IPS-15b (cell line): ENCODE data around the gene CST9.

Experiments used
- H3K27me3 ChIP-seq: one replicate; pipeline ENCODE4 v1.6.1; 2013; ENCODE audit warnings: low read length; ENCODE audit not compliant: control insufficient read depth, insufficient read depth
- H3K36me3 ChIP-seq: one replicate; pipeline ENCODE4 v1.6.1; 2013; ENCODE audit warnings: low read length; ENCODE audit not compliant: control insufficient read depth, insufficient read depth
- H3K4me1 ChIP-seq: one replicate; pipeline ENCODE4 v1.6.1; 2013; ENCODE audit warnings: mild to moderate bottlenecking, low read length; ENCODE audit not compliant: control insufficient read depth, insufficient read depth
- H3K4me3 ChIP-seq: one replicate; pipeline ENCODE4 v1.5.1; 2013; ENCODE audit warnings: low read depth, low read length
- H3K9ac ChIP-seq: one replicate; pipeline ENCODE4 v1.6.1; 2013; ENCODE audit warnings: low read depth, mild to moderate bottlenecking, low read length
- H3K9me3 ChIP-seq: one replicate; pipeline ENCODE4 v1.6.1; 2013; ENCODE audit warnings: mild to moderate bottlenecking, low read length; ENCODE audit not compliant: control insufficient read depth, insufficient read depth

Gene CST9

DNA sequence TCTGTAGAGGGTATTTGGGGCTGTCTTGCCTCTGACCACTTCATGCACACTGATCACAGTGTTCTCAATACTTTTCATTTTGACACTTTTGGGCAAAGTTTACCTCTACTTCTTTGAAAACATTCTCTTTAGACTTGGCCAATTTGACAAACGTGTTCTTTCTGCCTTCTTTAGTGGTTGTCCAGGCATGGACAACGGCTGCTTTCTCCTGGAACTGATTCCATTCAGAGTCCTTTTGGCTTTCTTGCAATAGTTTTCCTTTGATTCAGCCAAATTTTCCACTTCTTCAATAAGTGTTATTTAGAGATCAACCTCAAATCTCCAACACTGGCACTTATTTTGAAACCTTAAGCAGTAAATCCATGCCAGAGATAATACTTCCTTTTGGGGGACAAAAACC, 6.7 kb upstream of the CST9 start:
- H3K36me3 ChIP-seq: no peaks in the 10 kb centered on the region
- H3K9ac ChIP-seq: no peak overlapping the region
- H3K9me3 ChIP-seq: no peaks in the 10 kb centered on the region
- H3K4me1 ChIP-seq: peaks cover 2% of the 10 kb centered on the region
- no peaks in the 10 kb centered on the region for H3K27me3 ChIP-seq
- H3K4me3 ChIP-seq: no peak overlapping the region

DNA sequence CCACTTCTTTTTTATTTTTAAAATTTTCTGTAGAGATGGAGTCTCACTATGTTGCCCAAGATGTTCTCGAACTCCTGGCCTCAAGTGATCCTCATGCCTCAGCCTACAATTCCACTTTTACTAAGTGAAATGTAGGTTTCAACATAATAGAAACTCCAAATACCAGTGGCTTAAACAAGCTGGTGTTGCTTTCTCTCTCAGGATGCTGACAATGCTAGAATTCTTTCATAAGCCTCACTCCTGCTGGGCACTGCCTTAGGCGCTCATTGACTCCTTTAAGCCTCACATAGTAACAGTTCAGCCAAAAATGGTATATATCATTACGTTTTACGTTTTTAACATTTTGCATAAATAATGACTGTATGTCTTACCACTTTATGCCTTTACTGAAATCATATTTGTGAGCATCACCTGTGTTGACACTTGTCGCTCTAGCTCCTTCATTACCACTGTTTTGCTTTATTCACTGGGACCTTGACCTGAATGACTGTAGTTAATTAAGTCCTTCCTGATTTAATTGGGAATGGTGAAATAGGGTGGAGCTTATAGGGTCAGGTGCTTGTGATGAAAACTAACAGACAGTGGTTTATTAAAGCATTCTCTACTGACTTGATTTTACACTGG, 3.9 kb upstream of the CST9 start:
- H3K9me3 ChIP-seq: no peaks in the 10 kb centered on the region
- H3K36me3 ChIP-seq: no peaks in the 10 kb centered on the region
- H3K4me1 ChIP-seq: peaks cover 2% of the 10 kb centered on the region
- H3K9ac ChIP-seq: no peak overlapping the region
- H3K27me3 ChIP-seq: peaks cover 9% of the 10 kb centered on the region
- H3K4me3 ChIP-seq: no peak overlapping the region

DNA sequence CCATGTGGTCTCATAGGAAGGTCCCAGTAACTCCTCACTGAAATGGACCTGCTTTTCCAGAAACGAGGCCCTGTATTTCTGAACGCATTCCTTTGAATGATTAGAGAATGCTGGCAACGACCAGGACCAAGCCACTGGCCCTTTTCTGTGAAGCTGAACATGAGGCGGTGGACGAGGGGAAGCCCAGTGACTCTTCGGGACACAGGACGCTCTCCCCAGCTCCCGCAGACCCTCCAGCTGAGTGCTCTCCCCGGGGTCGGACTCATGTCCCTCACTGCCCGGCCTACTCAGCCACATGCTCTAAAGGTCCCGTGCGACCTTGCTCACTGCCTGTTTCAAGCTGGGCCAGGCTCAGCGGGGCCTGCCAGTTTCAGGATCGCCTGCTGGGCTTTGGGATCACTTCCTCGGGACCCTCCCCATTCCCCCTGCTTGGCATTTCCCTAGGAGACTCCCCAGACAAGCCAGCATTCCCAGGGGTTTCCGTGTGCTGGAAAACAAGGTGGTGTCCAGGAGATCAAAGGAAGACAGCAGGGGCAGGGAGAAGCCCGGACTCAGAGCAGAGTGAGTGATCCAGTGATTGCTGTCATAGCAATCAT, 2.6 kb upstream of the CST9 start:
- Histone ChIP-seq H3K4me3 (no peak overlapping the region), H3K36me3 (no peaks in the 10 kb centered on the region), H3K9me3 (no peaks in the 10 kb centered on the region), H3K27me3 (peaks cover 10% of the 10 kb centered on the region), H3K4me1 (peaks cover 2% of the 10 kb centered on the region), H3K9ac (no peak overlapping the region)

DNA sequence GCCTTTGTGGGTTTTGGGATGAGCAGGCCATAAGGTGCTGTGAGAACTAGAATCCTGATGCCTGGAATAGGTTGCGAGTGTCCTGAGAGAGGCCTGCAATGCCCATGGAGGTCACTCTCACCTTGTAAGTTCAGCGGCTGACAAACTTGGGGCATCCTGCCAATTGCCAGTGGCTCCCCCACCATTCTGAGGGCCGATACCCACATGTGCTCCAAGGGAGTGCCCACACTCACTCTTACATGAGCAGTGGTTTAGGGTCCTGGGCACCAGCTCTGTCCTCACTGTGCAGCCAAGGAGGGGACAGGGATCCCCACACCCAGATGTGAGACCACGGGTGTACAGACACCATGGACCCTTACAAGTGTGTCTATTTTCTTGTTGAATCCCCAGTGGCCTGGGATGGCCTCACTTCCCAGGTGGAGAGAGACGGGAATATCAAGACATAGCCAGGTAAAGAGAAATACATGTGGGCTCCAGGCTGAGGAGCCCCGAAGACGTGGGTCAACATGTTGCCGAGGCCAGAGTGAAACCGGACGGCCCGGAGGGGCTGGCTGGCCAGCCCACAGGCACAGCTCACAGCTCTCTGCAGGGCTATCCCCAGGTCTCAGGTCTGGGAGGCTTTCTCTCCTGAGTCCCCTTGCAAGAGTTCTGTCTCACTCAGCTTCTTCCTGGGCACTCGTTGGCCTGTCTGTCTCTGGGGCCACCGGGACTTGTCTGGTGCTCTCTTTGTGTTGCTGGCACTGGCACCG, 2.0 kb upstream of the CST9 start:
- Histone ChIP-seq H3K4me3 (no peak overlapping the region), H3K4me1 (peaks cover 2% of the 10 kb centered on the region), H3K9ac (no peak overlapping the region), H3K9me3 (no peaks in the 10 kb centered on the region), H3K36me3 (no peaks in the 10 kb centered on the region), H3K27me3 (peaks cover 10% of the 10 kb centered on the region)

DNA sequence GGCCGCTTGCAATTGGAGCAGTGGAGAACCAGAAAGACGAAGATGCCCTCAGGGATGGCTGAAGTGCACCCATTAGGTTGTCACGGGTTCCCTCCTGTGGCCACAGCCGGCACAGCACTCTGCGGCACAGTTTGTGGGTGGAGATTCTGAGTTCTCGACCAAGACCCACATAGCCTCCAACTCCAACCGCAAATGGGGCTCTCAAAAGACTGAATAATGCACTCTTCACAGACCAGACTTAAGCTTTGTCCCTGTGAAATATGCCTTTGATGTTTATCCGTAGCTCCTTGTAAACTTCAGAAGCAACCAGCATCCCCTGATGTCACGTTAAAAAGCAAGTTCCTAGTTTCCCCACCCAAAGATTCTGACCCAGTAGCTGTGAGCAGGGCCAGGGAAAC, 934 bp upstream of the CST9 start:
- no peak overlapping the region for H3K9ac ChIP-seq
- H3K36me3 ChIP-seq: no peaks in the 10 kb centered on the region
- H3K27me3 ChIP-seq: peaks cover 10% of the 10 kb centered on the region
- H3K4me1 ChIP-seq: peaks cover 2% of the 10 kb centered on the region
- no peak overlapping the region for H3K4me3 ChIP-seq
- no peaks in the 10 kb centered on the region for H3K9me3 ChIP-seq

DNA sequence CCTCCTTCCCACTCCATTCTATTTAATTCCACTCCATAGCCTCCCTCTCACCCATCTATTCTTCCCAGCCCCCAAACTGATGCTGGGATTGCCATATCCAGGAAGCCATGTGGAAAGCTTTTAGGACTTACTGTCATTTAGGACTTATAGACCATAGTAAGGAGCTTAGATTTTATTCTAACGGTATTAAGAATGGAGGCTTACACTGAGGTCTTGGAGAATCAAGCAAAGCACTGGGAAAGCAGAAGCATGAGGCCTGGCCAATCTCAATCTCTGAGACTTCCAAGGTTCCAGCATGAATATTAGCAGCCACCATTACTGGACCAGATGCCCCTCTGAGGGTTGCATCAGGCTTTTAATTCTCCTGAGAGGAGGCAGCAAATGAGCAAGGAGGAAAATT, 1.4 kb downstream of the CST9 start:
- Histone ChIP-seq H3K36me3 (no peaks in the 10 kb centered on the region), H3K9ac (no peak overlapping the region), H3K27me3 (peaks cover 10% of the 10 kb centered on the region), H3K4me3 (no peak overlapping the region), H3K4me1 (no peaks in the 10 kb centered on the region), H3K9me3 (no peaks in the 10 kb centered on the region)

DNA sequence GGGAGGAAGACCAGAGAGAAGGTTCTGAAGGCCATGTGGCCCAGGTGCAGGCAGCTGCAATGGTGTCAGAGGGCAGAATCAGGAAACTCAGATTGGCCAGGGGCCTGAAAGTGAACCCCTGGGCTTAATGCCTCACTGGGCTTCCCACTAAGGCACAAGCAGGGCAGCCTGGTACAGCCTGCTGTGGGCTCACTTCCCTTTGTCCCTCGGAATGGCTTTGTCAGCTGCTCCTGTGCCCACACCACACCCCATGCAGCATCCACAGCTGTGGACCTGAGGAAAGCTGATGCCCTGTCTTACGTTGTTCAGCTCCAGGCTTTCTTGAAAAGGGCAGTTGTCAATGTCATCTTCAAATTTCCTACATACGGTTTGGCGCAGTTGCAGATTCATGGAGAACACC, 2.4 kb downstream of the CST9 start:
- Histone ChIP-seq H3K36me3 (no peaks in the 10 kb centered on the region), H3K27me3 (peaks cover 10% of the 10 kb centered on the region), H3K4me1 (no peaks in the 10 kb centered on the region), H3K9me3 (no peaks in the 10 kb centered on the region), H3K4me3 (no peak overlapping the region), H3K9ac (no peak overlapping the region)

DNA sequence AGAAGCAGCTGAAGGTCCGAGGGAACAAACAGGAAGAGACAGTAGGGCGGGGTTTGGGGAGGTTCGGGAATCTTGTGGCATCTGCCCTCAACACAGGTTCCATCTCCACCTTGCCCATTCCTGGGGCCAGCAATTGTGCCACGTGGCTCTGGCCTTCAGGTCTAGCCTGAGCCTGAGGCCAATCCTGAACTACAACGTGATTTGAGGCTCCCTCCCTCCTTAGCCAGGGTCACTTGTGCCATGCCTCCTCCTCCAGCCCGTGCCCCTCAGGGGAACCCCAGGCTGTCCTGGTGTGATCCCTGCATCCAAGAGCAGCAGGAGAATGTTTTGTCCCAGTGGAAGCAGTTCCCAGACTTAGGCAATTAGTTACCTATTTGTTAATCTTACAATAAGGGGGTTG, 3.0 kb downstream of the CST9 start:
- Histone ChIP-seq H3K27me3 (peaks cover 10% of the 10 kb centered on the region), H3K4me3 (no peak overlapping the region), H3K4me1 (no peaks in the 10 kb centered on the region), H3K9me3 (no peaks in the 10 kb centered on the region), H3K36me3 (no peaks in the 10 kb centered on the region), H3K9ac (no peak overlapping the region)

DNA sequence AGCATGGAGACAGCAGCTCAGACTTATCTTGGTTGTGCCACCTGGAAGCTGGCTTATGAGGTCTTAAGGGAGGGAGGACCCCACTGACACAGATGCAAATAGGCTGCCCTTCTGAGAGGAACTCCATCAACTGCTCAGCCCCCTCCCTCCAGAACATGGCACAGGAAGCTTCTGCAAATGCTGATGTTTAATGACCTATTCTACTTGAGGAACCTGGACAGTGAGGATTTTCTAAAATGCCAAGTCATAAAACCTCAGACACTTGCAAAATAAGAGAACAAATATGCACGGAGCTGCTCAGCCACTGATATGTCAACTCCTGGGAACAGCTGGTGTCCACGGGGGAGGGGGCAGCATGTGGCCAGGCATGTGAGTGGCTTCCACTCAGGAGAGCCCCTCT, 3.5 kb downstream of the CST9 start:
- Histone ChIP-seq H3K27me3 (peaks cover 10% of the 10 kb centered on the region), H3K36me3 (no peaks in the 10 kb centered on the region), H3K4me1 (no peaks in the 10 kb centered on the region), H3K9me3 (no peaks in the 10 kb centered on the region), H3K9ac (no peak overlapping the region), H3K4me3 (no peak overlapping the region)

DNA sequence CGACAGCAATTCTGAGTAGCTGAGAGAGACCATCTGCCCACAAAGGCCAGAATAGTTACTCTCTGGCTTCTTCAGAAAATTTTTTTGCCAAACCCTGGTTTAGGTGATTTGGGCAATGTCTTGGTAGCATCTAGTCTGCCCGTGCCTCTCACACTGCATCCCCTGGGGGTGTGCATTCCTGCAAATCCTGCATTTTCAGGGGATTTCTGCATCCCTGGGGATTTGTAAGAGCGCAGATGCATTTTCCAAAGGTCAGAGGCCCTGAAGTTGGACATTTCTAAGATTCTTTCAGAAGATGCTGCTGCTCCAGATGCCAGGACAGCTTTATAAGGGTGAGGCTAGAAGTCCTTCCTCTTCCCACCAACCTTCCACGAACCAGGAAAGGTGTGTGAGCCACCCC, 4.0 kb downstream of the CST9 start:
- Histone ChIP-seq H3K4me1 (no peaks in the 10 kb centered on the region), H3K4me3 (no peak overlapping the region), H3K27me3 (peaks cover 10% of the 10 kb centered on the region), H3K36me3 (no peaks in the 10 kb centered on the region), H3K9ac (no peak overlapping the region), H3K9me3 (no peaks in the 10 kb centered on the region)

DNA sequence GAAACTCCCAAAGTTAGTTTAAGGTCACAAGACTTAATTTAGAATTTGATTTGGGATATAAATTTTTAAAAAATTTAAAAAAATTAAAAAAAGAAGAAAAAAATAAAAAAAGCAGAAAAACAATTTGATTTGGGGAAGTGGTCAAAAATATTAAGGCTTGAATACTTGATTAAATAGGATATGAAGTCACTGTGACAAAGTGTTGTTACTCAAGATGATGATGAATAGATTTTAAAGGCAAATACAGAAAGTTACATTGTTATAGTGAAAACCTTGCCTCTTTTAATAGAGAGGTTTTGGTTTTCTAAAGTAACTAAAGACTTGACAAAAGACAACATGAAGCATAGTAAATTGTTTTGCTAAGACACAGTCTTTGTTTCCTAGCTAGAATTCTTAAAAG, 7.2 kb downstream of the CST9 start:
- H3K36me3 ChIP-seq: no peaks in the 10 kb centered on the region
- no peaks in the 10 kb centered on the region for H3K9me3 ChIP-seq
- H3K27me3 ChIP-seq: no peaks in the 10 kb centered on the region
- no peak overlapping the region for H3K9ac ChIP-seq
- no peaks in the 10 kb centered on the region for H3K4me1 ChIP-seq
- H3K4me3 ChIP-seq: no peak overlapping the region

DNA sequence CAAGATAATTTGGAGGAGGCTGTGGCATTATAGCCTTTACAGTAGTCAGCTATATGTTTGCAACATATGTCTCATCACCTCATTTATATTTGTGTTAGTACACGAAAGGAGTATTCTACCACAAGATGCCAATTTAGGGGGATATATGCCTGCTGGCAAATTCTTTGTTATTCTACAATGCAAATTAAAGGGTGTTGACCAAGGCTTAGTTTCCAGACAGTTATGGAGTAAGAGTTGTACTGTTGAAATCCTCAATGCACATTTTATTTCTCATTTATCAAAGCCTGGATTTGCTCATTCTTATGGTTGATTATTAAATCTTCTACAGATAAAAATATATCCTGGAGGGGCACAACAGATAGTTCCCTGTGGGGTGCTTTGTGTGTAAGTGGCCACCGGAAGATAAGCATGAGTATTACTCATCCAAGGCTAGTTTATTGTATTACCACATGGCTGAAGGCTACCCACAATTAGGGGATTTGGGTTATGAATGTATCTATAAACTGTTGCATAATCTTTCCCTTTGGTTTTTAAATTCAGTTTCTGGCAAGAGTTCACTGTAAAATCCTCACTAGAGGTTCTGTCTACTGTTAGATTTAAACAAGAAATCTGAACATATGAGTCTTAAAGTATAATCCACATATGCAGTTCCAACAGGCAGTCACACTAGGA, 9.0 kb downstream of the CST9 start:
- Histone ChIP-seq H3K4me1 (no peaks in the 10 kb centered on the region), H3K27me3 (no peaks in the 10 kb centered on the region), H3K4me3 (no peak overlapping the region), H3K9ac (no peak overlapping the region), H3K9me3 (no peaks in the 10 kb centered on the region), H3K36me3 (no peaks in the 10 kb centered on the region)
